ENCODE data around the gene NAGA.

The NAGA gene

DNA sequence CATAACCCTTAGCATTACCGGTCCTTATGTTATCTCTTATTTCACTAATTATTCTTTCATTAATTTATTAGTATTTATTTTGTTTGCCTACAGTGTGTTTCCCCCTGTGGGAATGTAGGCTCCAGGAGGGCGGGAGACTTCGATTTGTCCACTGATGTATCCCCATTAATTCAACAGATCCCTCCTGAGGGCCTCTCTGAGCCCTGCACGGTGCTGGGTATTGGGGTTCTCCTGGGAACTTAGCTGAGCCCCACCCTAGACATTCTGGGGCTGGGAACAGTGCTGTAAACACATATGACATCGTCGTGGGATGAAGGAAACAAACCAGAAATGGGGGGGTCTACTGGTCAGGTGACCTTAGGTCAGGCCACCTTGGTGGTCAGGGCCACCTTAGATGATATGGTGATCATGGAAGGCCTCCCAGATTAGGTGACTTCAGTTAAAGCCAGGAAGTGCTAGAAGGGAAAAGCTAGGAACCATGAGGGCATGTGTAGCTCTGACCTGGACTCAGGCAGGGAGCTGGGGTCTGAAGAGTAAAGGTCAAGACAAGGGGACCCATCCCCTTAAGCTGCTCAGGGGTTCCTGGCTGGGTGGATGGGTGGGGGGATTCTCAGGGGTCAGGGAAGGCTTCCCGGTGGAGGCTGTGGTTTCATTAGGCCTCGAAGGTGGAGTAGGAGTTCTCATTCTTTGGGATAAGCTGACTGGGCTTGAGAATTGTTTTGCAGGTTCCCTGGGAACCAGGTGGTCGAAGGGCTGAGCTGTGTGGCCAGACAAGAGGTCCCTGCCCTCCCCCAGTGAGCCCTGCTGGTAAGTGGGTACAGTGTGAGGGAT, 4.4 kb upstream of the NAGA start:
- peaks cover 3% of the 10 kb centered on the region for H3K79me2 ChIP-seq (ENCODE audit: insufficient read depth, low read length)
- H3K4me1 ChIP-seq (ENCODE audit: insufficient read depth, low read length, poor library complexity, severe bottlenecking): peaks cover 12% of the 10 kb centered on the region
- H3K4me2 ChIP-seq (ENCODE audit: low read depth, low read length, poor library complexity, severe bottlenecking): no peak overlapping the region
- H4K20me1 ChIP-seq (ENCODE audit: insufficient read depth, low read length, poor library complexity, severe bottlenecking): no peaks in the 10 kb centered on the region
- H3K36me3 ChIP-seq (ENCODE audit: insufficient read depth, low read length): no peaks in the 10 kb centered on the region
- H2AFZ ChIP-seq (ENCODE audit: low read length): no peak overlapping the region
- no peak overlapping the region for H3K9ac ChIP-seq (ENCODE audit: low read depth, low read length, poor library complexity, severe bottlenecking)
- H3K9me2 ChIP-seq (replicated peaks; ENCODE audit: low read depth, low read length): no peaks in the 10 kb centered on the region
- no peak overlapping the region for H3K4me3 ChIP-seq (ENCODE audit: low read length, poor library complexity, severe bottlenecking)
- H3K9me3 ChIP-seq (ENCODE audit: insufficient read depth, low read depth, low read length): no peaks in the 10 kb centered on the region
- H3F3A ChIP-seq (ENCODE audit: low read depth): no peaks in the 10 kb centered on the region
- TF ChIP-seq, protein P1, sequence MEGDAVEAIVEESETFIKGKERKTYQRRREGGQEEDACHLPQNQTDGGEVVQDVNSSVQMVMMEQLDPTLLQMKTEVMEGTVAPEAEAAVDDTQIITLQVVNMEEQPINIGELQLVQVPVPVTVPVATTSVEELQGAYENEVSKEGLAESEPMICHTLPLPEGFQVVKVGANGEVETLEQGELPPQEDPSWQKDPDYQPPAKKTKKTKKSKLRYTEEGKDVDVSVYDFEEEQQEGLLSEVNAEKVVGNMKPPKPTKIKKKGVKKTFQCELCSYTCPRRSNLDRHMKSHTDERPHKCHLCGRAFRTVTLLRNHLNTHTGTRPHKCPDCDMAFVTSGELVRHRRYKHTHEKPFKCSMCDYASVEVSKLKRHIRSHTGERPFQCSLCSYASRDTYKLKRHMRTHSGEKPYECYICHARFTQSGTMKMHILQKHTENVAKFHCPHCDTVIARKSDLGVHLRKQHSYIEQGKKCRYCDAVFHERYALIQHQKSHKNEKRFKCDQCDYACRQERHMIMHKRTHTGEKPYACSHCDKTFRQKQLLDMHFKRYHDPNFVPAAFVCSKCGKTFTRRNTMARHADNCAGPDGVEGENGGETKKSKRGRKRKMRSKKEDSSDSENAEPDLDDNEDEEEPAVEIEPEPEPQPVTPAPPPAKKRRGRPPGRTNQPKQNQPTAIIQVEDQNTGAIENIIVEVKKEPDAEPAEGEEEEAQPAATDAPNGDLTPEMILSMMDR (conservative IDR thresholded peaks at IDR 0.05; ENCODE audit: low read length): no peak
- no peak for TF ChIP-seq EZH2phosphoT487 (IDR thresholded peaks at IDR 0.05; ENCODE audit: borderline replicate concordance)
- no peaks in the 10 kb centered on the region for H3K27me3 ChIP-seq (ENCODE audit: insufficient read depth, low read length, poor library complexity, severe bottlenecking)

DNA sequence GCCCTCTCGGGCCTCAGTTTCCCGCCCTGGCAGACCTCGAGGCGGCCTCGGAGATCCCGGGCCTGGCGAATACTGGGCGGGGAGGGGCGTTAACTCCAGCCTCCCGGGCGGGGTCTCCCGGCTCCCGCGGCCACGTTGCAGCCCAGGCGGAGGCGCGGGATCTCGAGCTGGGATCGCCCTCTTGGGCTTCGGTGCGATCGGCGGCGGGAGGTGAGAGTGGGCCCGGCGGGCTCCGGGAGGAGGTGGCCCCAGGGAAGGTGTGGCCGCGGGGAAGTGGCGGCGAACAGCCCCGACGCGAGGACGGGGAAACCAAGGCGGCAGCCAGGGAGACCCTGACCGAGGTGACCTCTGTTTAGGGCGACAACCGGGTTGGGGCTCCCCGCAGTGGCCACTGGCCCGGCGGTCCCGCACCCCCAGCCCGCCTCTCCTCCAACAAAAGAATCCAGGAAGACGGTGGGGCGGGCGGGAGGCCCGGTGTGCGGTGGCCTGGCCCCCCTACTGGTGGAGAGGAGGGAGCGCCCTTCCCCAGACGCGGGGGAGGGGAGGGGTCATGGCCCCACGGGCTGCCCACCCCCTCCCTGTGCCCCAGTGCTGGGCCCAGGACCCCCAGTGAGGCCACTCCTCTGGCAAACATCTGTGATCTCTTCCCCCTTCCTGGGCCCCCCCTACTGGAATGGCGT, 3.7 kb upstream of the NAGA start, which contains the start of gene PHETA2:
TSS of gene PHETA2 (plus strand) at position 117 of the 680 bp plus-strand sequence. CDS start 3,046 bp downstream, outside the sequence.
- H3K4me2 ChIP-seq (ENCODE audit: low read depth, low read length, poor library complexity, severe bottlenecking): no peak within 1 kb of the TSS
- no peak within 1 kb of the TSS for H2AFZ ChIP-seq (ENCODE audit: low read length)
- H3K36me3 ChIP-seq (ENCODE audit: insufficient read depth, low read length): no peaks in the 10 kb centered on the region
- no peaks in the 10 kb centered on the region for H4K20me1 ChIP-seq (ENCODE audit: insufficient read depth, low read length, poor library complexity, severe bottlenecking)
- H3K4me3 ChIP-seq (ENCODE audit: low read length, poor library complexity, severe bottlenecking): no peak within 1 kb of the TSS
- H3K79me2 ChIP-seq (ENCODE audit: insufficient read depth, low read length): peaks cover 7% of the 10 kb centered on the region; the same call in 1 of the 2 replicates
- H3K9ac ChIP-seq (ENCODE audit: low read depth, low read length, poor library complexity, severe bottlenecking): no peak within 1 kb of the TSS
- no peak for TF ChIP-seq EZH2phosphoT487 (IDR thresholded peaks at IDR 0.05; ENCODE audit: borderline replicate concordance)
- no peaks in the 10 kb centered on the region for H3K9me2 ChIP-seq (replicated peaks; ENCODE audit: low read depth, low read length)
- H3F3A ChIP-seq (ENCODE audit: low read depth): no peaks in the 10 kb centered on the region
- no peaks in the 10 kb centered on the region for H3K27me3 ChIP-seq (ENCODE audit: insufficient read depth, low read length, poor library complexity, severe bottlenecking)
- H3K9me3 ChIP-seq (ENCODE audit: insufficient read depth, low read depth, low read length): no peaks in the 10 kb centered on the region
- peaks cover 18% of the 10 kb centered on the region for H3K4me1 ChIP-seq (ENCODE audit: insufficient read depth, low read length, poor library complexity, severe bottlenecking)

DNA sequence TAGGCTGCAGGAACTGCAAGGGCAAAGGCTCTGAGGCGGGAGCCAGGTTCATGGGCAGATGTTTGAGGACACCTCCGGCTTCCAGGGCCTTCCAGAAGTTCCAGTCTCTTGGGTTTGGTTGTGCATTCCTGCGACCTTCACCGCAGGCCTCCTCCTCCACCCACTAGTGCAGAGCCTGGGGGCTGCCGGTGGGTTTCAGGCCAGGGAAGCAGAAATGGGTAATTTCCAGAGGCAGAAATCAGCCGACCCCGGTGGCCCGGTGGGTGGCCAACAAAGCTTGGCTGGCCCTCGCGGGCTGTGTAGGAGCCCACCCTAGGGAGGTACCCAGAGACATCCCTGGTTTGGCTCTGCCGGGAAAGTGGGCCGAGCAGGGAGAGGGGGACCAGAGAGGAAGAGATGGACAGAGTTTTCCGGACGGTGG, 3.0 kb upstream of the NAGA start:
- H3K4me1 ChIP-seq (ENCODE audit: insufficient read depth, low read length, poor library complexity, severe bottlenecking): peaks cover 12% of the 10 kb centered on the region
- no peak overlapping the region for H2AFZ ChIP-seq (ENCODE audit: low read length)
- H3K79me2 ChIP-seq (ENCODE audit: insufficient read depth, low read length): peaks cover 7% of the 10 kb centered on the region; the same call in 1 of the 2 replicates
- no peak overlapping the region for H3K4me2 ChIP-seq (ENCODE audit: low read depth, low read length, poor library complexity, severe bottlenecking)
- no peaks in the 10 kb centered on the region for H4K20me1 ChIP-seq (ENCODE audit: insufficient read depth, low read length, poor library complexity, severe bottlenecking)
- H3K9me3 ChIP-seq (ENCODE audit: insufficient read depth, low read depth, low read length): no peaks in the 10 kb centered on the region
- no peak overlapping the region for H3K9ac ChIP-seq (ENCODE audit: low read depth, low read length, poor library complexity, severe bottlenecking)
- TF ChIP-seq, protein P1 (conservative IDR thresholded peaks at IDR 0.05; ENCODE audit: low read length): no peak
- no peak for TF ChIP-seq EZH2phosphoT487 (IDR thresholded peaks at IDR 0.05; ENCODE audit: borderline replicate concordance)
- H3K4me3 ChIP-seq (ENCODE audit: low read length, poor library complexity, severe bottlenecking): no peak overlapping the region
- H3K36me3 ChIP-seq (ENCODE audit: insufficient read depth, low read length): no peaks in the 10 kb centered on the region
- no peaks in the 10 kb centered on the region for H3F3A ChIP-seq (ENCODE audit: low read depth)
- H3K27me3 ChIP-seq (ENCODE audit: insufficient read depth, low read length, poor library complexity, severe bottlenecking): no peaks in the 10 kb centered on the region
- H3K9me2 ChIP-seq (replicated peaks; ENCODE audit: low read depth, low read length): no peaks in the 10 kb centered on the region
